CD4-positive, alpha-beta T cell treated with Interferon alpha-2 for 1 hour (primary cell): Measurements from ENCODE around the gene VAT1L.

Experiments
- DNase-seq, 2 donors: peaks; one replicate each; pipeline ENCODE4 v3.0.0-alpha.2; 2020 to 2022

Gene VAT1L

DNA sequence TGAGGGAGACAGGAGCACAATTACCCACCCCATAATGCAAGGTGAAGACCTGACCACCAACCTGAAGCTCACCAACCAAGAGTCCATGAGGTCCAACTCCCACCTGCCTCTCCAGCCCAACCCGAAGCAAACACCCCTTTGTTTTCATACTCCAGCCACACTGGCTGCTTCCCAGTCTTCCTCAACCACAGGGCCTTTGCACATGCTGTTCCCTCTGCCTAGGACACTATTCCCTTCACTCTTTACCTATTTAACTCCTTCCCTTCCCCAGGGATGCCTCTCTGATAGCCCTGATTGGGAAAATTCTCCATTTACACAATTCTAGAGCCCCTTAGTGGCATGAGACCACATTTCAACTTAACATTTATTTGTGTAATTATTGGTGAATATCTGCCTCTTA is 86.0 kb downstream of the VAT1L start:
- no peak for DNase-seq

DNA sequence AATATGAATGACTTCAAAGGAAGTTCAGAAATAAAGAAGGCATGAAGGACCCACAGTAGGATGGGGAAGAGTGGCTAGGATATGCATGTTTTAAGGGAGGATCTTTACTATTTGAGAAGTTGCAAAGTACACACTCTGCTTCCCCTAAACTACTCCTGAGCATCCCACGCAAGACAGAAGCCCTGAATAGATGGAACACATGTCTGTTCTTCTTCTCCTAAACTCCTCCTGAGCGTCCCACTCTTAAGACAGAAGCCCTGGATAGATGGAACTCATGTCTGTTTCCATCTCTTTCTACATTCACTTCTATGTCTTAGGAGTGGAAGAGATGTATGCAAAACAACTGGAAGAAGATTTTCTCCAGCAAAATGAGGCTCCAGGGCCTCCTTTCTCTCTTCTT is 88.4 kb downstream of the VAT1L start:
- no peak for DNase-seq

DNA sequence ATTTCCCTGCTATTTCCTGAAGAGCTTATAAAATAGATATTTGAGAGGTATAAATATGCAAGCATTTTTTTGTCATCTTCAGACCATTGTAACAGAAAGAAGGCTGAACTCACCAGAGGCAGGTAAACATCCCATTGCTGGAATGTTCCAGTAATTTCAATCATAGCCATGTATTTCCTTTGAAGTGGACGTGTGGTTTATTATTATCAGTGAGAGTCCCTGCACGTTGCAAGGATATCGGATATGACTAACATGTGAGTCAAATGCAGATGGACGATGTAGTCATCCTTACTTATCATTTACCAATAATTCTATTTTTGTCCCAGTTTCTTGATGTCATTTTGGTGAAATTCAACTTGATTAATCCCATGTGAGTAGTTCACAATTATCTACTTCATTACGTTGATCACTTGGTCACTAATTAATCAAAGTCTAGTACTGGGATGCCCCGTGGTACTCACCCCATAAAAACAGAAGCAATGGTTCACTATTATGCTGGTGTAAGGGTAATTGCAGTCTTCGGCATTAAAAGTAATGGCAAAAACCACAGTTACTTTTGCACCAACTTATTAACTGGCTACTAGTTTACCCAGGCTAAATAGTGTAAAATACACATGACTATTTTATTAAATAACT is 89.5 kb downstream of the VAT1L start:
- DNase-seq: no peak

GRCh38 chr16:77881355-77882030 is 93.1 kb downstream of the VAT1L start:
- DNase-seq: no peak

DNA sequence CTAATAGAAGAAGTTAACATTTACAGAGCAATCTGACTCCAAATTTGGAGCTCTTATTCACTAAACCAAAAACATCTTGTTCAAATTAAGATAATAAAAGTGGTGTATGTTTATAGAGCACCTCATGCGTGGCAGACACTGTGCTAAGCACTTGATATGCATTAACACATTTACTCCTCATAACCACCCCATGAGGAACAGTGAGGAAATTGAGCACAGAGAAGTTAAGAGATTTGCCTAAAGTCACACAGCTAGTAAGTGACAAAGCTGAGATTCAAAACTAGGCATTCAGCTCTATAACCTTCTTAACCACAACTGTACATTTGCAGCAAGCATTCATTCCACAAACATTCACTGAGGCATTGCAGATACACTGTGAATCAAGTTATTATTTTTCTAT is 94.0 kb downstream of the VAT1L start:
- no peak for DNase-seq

DNA sequence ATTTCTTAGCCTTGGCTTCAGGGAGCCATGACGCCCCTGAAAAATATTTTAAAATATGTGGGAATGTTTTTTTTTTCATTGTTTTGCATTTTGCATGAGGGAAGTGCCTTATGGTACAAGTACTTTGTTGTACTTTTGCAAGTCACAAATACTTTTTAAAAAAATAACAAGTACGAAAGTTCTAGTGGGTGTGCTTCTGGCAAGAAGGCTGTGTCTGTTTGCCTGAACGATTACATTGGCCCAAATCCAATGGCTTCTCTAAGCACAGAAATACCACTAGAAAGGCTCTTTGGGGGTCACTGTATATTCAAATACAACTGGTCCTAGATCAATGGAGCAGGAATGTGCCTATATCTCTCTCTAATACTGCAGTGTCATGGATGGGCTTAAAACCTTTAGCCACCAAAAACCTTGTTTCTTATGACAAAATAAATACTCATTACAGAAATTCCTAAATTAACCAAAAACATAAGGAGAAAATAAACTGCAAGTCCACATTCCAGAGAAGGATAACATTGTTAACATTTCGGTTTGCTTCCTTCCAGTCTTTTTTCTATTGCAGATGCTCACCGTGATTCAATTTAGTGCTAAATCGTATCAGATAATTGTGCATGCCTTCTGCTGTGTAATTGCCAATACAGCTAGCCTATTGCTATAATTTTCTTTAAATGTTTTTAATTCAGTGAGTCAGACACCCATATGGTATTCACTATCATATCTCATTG is 97.4 kb downstream of the VAT1L start:
- DNase-seq: no peak

DNA sequence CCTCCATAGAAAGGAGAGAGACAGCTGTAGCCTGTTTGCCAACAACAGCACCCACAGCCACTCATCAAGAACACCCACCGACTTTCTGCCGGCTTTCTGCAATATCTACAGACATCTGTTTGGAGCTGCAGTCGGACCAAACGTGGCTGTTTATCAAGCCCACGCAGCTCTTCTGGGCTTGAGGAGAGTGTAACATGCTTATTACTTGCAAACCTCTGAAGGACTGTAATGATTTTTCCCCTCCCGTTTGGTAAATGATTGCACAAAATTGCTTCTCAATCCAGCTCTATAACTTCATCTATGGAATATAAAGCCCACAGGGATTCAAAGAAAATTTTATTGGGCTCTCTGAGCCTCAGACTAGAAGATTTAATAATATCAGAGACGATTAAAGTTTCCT is 100.5 kb downstream of the VAT1L start:
- no peak for DNase-seq

DNA sequence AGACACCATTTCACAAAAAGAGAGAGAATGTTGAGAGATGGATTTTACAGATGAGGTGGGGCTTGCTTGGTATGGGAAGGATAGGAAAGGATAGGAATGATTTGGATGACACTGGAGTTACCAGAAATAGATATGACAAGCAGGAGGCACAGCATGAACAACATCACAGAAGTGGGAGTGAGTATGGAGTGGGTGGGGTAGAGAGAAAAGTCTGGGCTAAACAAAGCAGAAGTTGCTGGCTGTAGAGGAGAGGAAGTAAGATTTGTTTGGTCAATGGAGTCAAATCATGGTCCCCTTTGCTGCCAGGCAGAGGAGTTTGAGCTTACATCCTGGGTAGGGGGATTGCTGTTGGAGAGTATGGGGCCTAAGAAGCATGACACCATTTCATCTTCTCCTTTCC is 101.7 kb downstream of the VAT1L start:
- DNase-seq: no peak

DNA sequence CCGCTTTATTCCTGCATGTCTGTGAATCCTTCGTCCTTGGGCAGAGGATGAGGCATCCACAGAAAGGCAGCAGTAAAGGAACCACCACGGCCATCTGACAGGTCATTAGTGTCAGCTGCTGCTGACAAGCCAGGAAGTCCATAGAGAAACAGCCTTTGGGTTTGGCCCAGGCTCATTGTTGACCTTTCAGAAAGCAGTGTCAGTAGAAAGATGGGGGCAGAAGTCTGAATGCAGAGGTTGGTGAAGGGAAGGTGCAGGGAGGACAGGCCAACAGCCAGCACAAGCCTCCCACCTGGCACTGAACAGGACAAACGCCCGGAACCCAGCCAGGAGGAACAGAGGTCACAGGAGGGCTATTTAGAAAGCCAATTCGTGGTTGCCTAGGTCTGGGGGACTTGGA is 105.8 kb downstream of the VAT1L start:
- DNase-seq: no peak

GRCh38 chr16:77895962-77896361 is 107.6 kb downstream of the VAT1L start:
- DNase-seq: no peak

- DNase-seq: no peak
Measured at GRCh38 chr16:77896415-77897128, 108.2 kb downstream of the VAT1L start.

- no peak for DNase-seq
Measured at GRCh38 chr16:77897129-77897437, 108.7 kb downstream of the VAT1L start.

DNA sequence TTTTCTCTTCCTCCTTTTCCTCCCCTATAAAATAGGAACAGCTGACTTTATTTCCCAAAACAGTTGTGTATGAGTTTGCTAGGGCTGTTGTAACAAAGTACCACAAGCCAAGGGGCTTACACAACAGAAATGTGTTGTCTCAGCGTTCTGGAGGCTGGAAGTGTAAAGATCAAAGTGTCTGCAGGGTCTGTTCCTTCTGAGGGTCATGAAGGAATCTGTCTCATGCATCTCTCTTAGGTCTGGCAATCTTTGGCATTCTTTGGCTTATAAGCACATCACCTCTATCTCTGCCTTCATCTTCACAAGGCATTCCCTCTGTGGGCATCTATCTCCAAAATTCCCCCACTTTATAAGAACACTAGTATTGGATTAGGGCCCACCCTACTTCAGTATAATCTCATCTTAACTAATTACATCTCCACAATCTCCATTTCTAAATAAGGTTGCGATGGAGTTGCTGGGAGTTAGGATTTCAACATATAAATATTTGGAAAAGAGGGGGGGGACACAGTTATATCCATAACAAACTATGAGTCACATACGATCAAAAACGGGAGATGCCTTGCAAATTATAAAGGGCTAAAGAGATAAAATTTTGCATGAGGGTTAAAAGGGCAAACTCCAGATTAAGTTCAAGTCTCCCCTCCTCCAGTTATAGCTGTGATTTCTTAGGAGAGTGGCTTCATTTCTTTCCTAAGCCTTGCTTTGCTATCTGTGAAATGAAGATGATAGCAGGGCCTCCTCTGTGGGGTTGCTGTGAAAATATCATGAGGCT is 109.7 kb downstream of the VAT1L start:
- no peak for DNase-seq

- DNase-seq: no peak
Measured at GRCh38 chr16:77898671-77899211, 110.4 kb downstream of the VAT1L start.

- no peak for DNase-seq
Measured at GRCh38 chr16:77899416-77899815, 111.1 kb downstream of the VAT1L start.

- DNase-seq: no peak
Measured at GRCh38 chr16:77905374-77905920, 117.1 kb downstream of the VAT1L start.

- no peak for DNase-seq
Measured at GRCh38 chr16:77910021-77910420, 121.7 kb downstream of the VAT1L start.

DNA sequence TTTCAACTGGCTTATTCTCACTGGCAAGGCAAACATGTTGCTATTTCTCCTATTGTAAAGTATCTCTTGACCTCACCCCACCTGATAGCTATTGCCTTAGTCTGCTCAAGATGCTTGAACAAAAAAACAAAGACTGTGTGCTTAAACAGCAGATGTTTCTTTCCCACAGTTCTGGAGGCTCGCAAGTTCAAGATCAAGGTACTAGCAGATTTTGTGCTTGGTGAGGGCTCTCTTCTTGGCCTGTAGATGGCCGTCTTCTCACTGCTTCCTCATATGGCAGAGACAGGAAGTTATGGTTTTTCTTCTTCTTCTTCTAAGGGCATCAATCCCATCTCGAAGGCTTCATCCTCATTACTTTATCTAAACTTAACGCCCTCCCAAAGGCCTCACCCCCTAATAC is 124.3 kb downstream of the VAT1L start:
- DNase-seq: no peak

DNA sequence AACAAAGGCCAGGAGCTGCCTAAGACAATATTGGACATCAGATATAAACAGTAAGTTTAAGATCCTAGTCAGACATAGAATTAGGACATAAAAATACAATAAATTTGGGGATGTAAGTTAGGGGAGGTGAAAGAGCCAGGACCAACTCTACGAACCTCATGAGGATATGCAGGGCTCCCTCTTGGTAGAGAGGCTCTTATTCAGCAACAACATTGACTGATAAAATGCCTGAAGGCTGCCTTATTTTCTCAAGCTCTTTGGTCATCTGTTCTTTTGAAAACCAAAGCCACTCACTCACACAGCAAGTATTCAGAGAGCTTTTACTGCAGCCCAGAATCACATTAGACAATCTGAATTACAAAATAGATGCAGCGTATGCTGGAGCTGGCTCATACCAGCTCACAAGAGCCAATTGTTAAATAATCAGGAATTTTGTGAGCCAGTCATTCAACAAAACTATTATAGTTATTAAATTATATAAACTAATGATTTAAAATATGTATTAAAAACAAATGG is 125.4 kb downstream of the VAT1L start:
- no peak for DNase-seq

- no peak for DNase-seq
Measured at GRCh38 chr16:77916111-77916510, 127.7 kb downstream of the VAT1L start.

DNA sequence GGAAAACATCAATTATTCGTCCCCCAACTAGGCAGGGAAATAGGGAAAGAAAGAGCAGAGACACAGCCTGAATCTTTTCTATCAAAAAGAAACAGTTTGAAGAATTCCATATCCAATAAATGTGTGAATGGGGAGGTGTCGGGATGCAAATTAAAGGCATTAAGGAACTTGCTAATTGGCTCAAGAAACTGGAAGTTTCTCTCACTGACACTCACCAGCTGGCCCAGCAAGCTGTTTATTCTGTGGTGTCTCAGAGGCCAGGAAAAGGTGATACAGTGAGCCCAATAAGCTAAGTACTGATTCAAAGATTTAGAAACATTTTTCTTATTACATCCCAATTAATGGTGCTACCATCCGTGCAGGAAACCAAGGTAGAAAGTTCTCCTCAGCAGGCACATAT is 129.6 kb downstream of the VAT1L start:
- no peak for DNase-seq
